GM12878 (cell line): ENCODE results near the gene ZSCAN10. TPM values are rescaled to one million over a fixed set of nuclear protein-coding genes. Genes with fewer than 3 reads are reported as not detected.
"Not testable (repeated sequence)": the region's sequence is repeated elsewhere in the genome, so short reads cannot be mapped to it uniquely, and the experiment has no call there.

ENCODE experiments used
- ATAC-seq: fragments of 200-7000 bp; cut with Tn5 transposase; 3 replicates; pipeline ENCODE4 v1.9.1; 2020; ENCODE audit warnings: mild to moderate bottlenecking, moderate library complexity
- BruUV-seq: library from RNA; stranded (reverse); fragments of 400-500 nt; replicated peaks from 2 replicates; lab custom pipeline; 2021; lab: Mats Ljungman, UMichigan
- CTCF ChIA-PET: fragments of 300-600 bp; sonication (Branson Sonifier 250); formaldehyde crosslinking; extraction: SDS; loops from one replicate; lab custom pipeline; 2021; ENCODE audit warnings: inconsistent platforms; lab: Yijun Ruan, JAX
- POLR2A ChIA-PET: fragments of 350-600 bp; formaldehyde crosslinking; extraction: SDS; loops from one replicate; lab custom pipeline; 2021; ENCODE audit warnings: inconsistent platforms; lab: Charles Lee
- RAD21 ChIA-PET: fragments of 300-600 bp; sonication (Branson Sonifier 250); formaldehyde crosslinking; loops from one replicate; lab custom pipeline; 2023; ENCODE audit warnings: antibody characterized with exemption; ENCODE audit not compliant: unreplicated experiment; lab: Charles Lee
- SMC1A ChIA-PET: fragments of 300-600 bp; sonication (Branson Sonifier 250); formaldehyde crosslinking; loops from one replicate; lab custom pipeline; 2023; ENCODE audit not compliant: unreplicated experiment, uncharacterized antibody; lab: Charles Lee
- DNase-seq: peaks from one replicate; pipeline ENCODE4 v3.0.0-alpha.2; 2011; ENCODE audit warnings: low read depth, low spot score
- FAIRE-seq: peaks from 3 replicates; lab custom pipeline; 2011; peaks lifted over from hg19 to GRCh38; lab: Jason Lieb, UNC
- H2AFZ ChIP-seq: 2 replicates; pipeline ENCODE4 v1.6.0; 2011; ENCODE audit warnings: low read depth, low read length, control low read depth; ENCODE audit not compliant: control insufficient read depth
- H3K27ac ChIP-seq: 2 replicates; pipeline ENCODE4 v1.5.1; 2011; ENCODE audit warnings: control low read depth; ENCODE audit not compliant: control insufficient read depth, insufficient read depth
- H3K27me3 ChIP-seq, 2 experiments: replicated peaks in 1 of 2; 2 replicates each; pipeline versions ENCODE4 v1.6.0 to v1.6.1; 2011; ENCODE audit warnings: low read length in 1 of 2; ENCODE audit not compliant: control insufficient read depth in 2 of 2, insufficient read depth in 2 of 2
- H3K36me3 ChIP-seq, 2 experiments: 2 replicates each; pipeline ENCODE4 v1.5.1; 2011; ENCODE audit warnings: low read length in 1 of 2; ENCODE audit not compliant: control insufficient read depth in 2 of 2, insufficient read depth in 2 of 2
- H3K4me1 ChIP-seq: 2 replicates; pipeline ENCODE4 v1.6.1; 2011; ENCODE audit warnings: mild to moderate bottlenecking, low read length, moderate library complexity, mixed read lengths; ENCODE audit not compliant: control insufficient read depth, insufficient read depth
- H3K4me2 ChIP-seq: 2 replicates; pipeline ENCODE4 v1.6.0; 2011; ENCODE audit warnings: control low read depth; ENCODE audit not compliant: control insufficient read depth, insufficient read depth
- H3K4me3 ChIP-seq: fragments of 200-600 bp; sonication (generic); 2 replicates; pipeline ENCODE4 v1.5.1; 2016
- H3K79me2 ChIP-seq: 2 replicates; pipeline ENCODE4 v1.6.0; 2011; ENCODE audit warnings: low read length; ENCODE audit not compliant: control insufficient read depth, insufficient read depth
- H3K9ac ChIP-seq: 2 replicates; pipeline ENCODE4 v1.8.0; 2011; ENCODE audit warnings: low read length, control low read depth, mixed read lengths; ENCODE audit not compliant: control insufficient read depth, insufficient read depth
- H3K9me3 ChIP-seq: replicated peaks from 3 replicates; pipeline ENCODE4 v1.5.1; 2011; ENCODE audit warnings: mild to moderate bottlenecking, low read length; ENCODE audit not compliant: control insufficient read depth, insufficient read depth
- H4K20me1 ChIP-seq: 2 replicates; pipeline ENCODE4 v1.6.0; 2011; ENCODE audit not compliant: control insufficient read depth, insufficient read depth
- CEBPB ChIP-seq, 2 experiments: fragments of 150-350 bp in 1 of 2; IDR thresholded peaks; 2 replicates each; pipeline ENCODE4 v1.6.1; 2012 to 2014; ENCODE audit warnings: low read depth in 2 of 2, low read length in 2 of 2, borderline replicate concordance in 1 of 2, inconsistent platforms in 1 of 2
- IKZF1 ChIP-seq: fragments of 450-650 bp; conservative IDR thresholded peaks from 2 replicates; pipeline ENCODE4 v1.6.1; 2017; ENCODE audit warnings: antibody characterized with exemption, mild to moderate bottlenecking
- KDM1A ChIP-seq: fragments of 200-600 bp; sonication (generic); IDR thresholded peaks from 2 replicates; pipeline ENCODE4 v1.6.1; 2016; ENCODE audit warnings: borderline replicate concordance
- MTA2 ChIP-seq: fragments of 450-650 bp; IDR thresholded peaks from 2 replicates; pipeline ENCODE4 v1.6.1; 2016; ENCODE audit warnings: low read depth, mild to moderate bottlenecking, moderate library complexity
- NR2F1 ChIP-seq: fragments of 450-650 bp; conservative IDR thresholded peaks from 2 replicates; pipeline ENCODE4 v1.6.1; 2017; ENCODE audit warnings: mild to moderate bottlenecking
- RELA ChIP-seq: fragments of 450-650 bp; IDR thresholded peaks from 2 replicates; pipeline ENCODE4 v1.8.0; 2014; ENCODE audit warnings: borderline replicate concordance; ENCODE audit not compliant: partially characterized antibody
- WGBS: methylation state at CpG from one replicate; pipeline ENCODE4 v1.1.6; 2016; ENCODE audit warnings: low lambda C conversion rate; ENCODE audit not compliant: insufficient replicate concordance, insufficient coverage; ENCODE audit errors: missing lambda C conversion rate; 5-methylcytosine and 5-hydroxymethylcytosine counted together
- in situ Hi-C: fragments of 300-500 bp; cut with MboI; formaldehyde crosslinking; loops from 9 replicates; pipeline ENCODE4 v1.14.3; 2018; ENCODE audit warnings: mixed read lengths
- intact Hi-C: fragments of 100-400 bp; cut with micrococcal nuclease; formaldehyde crosslinking; loops from one replicate; pipeline ENCODE4 v1.14.2; 2022; ENCODE audit not compliant: unreplicated experiment
- polyA plus RNA-seq, 11 experiments: library from polyadenylated mRNA; depleted of rRNA in 4 of 11; unstranded in 6 of 11; stranded (reverse) in 5 of 11; fragments of >200 nt; fragmentation: Nextera tagmentation in 4 of 11; fragmentation: Illumina TruSeq in 1 of 11; extraction: Ambion mirVana in 4 of 11; extraction: Trizol in 1 of 11; gene quantifications; 1 replicate in 1 of 11; 2 replicates in 10 of 11; pipeline versions ENCODE4 v1.2.1 to v1.2.3, GENCODE V29; 2011 to 2016; ENCODE audit warnings: inconsistent platforms in 2 of 11, missing spikeins in 2 of 11, low read depth in 1 of 11
- total RNA-seq, 4 experiments: library from RNA; depleted of rRNA in 3 of 4; stranded (reverse); fragments of >200 nt in 3 of 4; fragmentation: Illumina TruSeq in 1 of 4; extraction: Trizol in 1 of 4; gene quantifications; 2 replicates each; pipeline versions ENCODE4 v1.2.1 to v1.2.3, GENCODE V29; 2013 to 2021

ZSCAN10 gene
- total and polyA plus RNA-seq, 10 of the 15 experiments (the other 5 are each of a cell fraction or from before 2014, with no cell fraction given): 0.06 to 0.33 TPM; not detected in 8

DNA sequence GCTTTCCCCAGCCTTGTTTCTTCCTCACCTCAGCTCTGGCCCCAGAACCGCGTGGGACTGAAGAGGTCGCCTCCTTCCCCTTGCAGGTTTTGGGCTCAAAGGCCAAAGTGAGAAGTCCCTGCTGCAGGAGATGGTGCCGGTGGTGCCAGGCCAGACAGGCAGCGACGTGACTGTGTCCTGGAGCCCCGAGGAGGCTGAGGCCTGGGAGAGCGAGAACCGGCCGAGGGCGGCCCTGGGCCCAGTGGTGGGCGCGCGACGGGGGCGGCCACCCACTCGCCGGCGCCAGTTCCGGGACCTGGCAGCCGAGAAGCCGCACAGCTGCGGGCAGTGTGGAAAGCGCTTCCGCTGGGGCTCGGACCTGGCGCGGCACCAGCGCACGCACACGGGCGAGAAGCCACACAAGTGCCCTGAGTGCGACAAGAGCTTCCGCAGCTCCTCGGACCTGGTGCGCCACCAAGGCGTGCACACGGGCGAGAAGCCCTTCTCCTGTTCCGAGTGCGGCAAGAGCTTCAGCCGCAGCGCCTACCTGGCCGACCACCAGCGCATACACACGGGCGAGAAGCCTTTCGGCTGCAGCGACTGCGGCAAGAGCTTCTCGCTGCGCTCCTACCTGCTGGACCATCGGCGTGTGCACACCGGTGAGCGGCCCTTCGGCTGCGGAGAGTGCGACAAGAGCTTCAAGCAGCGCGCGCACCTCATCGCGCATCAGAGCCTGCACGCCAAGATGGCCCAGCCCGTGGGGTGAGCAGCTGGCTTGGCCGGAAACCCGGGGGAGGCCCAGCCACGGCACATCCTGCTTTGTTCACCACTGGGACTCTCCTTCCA is 41.7 kb upstream of the ZSCAN10 start (continued):
- no peak for TF ChIP-seq CEBPB (IDR thresholded peaks at IDR 0.05; ENCODE audit: borderline replicate concordance in 1 of 2, low read depth in 2 of 2, low read length in 2 of 2)
- TF ChIP-seq MTA2: no peak
- no peak for TF ChIP-seq IKZF1
- TF ChIP-seq RELA: no peak
- TF ChIP-seq KDM1A: no peak
- no peak for TF ChIP-seq NR2F1

DNA sequence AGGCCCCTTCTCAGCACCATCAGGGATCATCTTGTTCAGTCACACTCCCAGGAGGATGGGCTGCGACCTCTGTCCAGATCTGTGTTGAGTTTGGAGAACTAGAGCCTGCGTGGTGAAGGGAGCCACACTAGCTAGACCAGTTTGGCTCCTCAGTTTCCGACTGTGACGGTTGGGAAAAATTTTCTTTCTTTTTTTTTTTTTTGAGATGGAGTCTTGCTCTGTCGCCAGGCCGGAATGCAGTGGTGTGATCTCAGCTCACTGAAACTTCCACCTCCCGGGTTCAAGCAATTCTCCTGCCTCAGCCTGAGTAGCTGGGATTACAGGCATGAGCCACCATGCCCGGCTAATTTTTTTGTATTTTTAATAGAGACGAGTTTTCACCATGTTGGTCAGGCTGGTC is 40.5 kb upstream of the ZSCAN10 start:
- ChIA-PET POLR2A (interaction anchor here (1.0 kb wide), 1 partner anchor 10 kb away, joined by 3 read pairs; no protein-coding TSS in a partner anchor), SMC1A (interaction anchor here (0.7 kb wide), 1 partner anchor 739 kb away, joined by 3 read pairs; no protein-coding TSS in a partner anchor)
- H3K9me3 ChIP-seq, in situ Hi-C loops, H3K9ac ChIP-seq, DNase-seq, ATAC-seq, H3K4me3 ChIP-seq, H3K27me3 ChIP-seq, CTCF ChIA-PET, H2AFZ ChIP-seq, H3K4me1 ChIP-seq, intact Hi-C loops, H3K4me2 ChIP-seq, H4K20me1 ChIP-seq, H3K79me2 ChIP-seq, H3K36me3 ChIP-seq, RAD21 ChIA-PET, H3K27ac ChIP-seq, BruUV-seq, FAIRE-seq: not testable (repeated sequence)
- WGBS: 90% methylated on average over 9 of the region's 9 CpGs
